GM19238 (cell line): ENCODE data around the gene NEURL4.

ENCODE experiments used
- DNase-seq: peaks from one replicate; pipeline ENCODE4 v3.0.0; 2011; ENCODE audit warnings: low spot score; ENCODE audit not compliant: insufficient read length

The NEURL4 gene

DNA sequence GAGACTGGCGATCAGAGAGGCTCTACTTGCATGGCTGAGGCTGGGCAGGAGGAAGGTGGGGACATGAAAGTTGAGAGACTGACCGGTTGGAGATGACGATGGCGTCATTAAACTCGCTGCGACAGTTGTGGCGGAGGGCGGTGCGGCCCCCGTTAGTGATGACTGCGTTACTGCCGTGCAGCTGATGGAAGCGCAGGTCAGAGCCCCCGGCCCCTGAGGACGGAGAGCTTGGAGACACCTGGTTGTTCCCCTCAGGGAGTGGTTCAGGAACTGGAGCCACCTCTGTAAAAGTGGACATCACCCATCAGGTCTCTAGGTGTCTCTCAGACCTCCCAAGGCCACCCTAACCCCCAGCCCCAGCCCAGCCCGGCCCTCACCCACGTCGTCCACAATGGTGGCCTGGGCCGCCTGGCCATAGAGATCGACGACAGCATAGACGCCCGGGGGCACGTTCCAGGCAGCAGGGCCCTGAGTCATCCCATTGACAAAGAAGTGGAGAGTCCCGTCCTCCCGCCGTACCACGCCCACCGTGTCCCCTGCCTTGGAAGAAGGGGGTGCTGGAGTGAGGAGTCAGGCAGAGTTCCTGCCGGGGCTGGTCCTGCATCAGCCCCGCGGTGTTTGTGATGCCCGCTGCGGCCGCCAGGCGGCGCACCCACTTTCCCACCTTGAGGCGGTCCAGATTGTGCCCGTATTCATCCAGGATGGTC is 5.3 kb downstream of the NEURL4 start:
- peak; percentile 67 for DNase-seq

DNA sequence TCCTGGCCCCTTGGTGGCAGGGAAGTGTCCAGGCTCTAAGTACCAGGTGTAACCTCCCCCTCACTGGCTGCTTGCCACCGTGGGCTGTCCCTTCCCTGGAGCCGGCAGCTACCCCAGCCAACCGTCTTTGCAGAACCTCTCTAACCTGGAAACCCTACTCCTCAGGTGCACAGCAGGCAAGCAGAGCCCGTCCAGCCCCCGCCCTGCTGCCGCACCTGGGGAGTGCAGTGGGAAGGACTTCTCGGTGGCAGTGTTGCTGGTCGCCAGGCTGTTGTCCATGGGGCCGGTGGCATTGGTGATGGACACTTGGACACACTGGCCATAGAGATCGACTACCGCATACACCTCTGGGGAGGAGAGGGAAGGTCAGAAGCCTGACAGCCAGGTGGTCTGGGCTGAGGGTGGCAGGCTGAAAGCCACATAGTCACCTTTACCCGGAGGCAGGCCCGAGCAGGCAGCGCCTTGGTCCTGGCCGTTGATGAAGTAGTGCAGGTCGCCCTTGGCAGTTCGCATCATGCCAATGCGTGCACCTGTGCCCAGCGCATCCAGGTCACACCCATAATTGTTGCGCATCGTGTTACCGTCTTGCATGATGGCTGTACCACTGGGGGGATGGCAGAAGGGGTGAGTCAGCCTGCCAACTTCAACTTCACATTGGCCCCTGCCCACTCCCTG is 6.5 kb downstream of the NEURL4 start:
- DNase-seq, result no peak

DNA sequence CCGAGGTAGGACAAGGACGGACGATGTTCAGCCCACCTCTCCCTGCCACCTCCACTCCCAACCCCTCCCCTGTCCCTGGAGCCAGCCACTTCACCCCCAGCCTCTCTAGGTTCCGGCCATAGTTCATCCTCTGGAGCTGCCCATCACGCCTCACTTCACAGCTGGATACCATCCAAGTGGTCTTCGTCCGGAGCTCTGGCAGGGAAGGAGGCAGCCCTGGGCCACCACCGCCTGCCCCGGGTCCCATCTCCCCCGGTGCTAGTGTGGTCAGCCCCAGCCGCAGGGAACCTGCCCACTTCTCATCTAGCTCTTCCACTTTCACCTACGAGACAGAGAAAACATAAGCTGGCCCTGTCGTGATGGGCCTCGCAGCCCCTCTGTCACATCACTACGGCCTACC is 7.7 kb downstream of the NEURL4 start:
- no peak for DNase-seq

DNA sequence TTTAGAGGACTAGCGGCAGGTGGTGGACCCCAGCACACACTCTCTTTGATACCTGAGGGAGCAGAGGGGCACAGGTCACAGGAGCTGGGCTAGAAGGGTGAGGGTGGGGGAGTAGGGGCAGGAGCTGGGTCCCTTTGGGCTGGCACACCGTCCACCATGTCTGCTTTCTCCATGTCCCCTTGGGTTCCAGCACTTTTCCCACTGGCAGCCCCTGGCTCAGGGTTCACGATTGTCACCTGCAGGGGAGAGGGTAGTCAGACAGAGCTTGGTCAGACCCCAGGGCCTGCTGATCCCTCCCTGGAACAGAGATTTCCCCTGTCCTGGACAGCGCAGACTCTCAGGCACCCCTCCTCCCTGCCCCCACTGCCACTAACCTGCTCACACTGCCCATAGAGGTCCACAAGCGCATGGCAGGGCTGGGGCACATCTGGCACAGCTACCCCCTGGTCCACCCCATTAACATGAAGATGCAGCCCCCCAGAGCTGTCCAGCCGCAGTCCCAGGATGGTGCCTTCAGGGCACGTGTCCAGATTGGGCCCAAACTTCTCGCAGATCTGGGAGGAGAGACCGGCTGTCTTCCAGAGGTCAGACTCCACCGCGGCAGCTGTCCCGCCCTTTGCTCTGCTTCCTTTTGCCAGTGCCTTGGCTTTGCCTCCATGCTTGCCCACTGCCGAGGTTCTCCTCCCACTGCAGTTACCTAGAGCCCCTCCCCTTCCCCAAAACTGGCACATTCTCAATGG is 10.8 kb downstream of the NEURL4 start:
- DNase-seq, result no peak

DNA sequence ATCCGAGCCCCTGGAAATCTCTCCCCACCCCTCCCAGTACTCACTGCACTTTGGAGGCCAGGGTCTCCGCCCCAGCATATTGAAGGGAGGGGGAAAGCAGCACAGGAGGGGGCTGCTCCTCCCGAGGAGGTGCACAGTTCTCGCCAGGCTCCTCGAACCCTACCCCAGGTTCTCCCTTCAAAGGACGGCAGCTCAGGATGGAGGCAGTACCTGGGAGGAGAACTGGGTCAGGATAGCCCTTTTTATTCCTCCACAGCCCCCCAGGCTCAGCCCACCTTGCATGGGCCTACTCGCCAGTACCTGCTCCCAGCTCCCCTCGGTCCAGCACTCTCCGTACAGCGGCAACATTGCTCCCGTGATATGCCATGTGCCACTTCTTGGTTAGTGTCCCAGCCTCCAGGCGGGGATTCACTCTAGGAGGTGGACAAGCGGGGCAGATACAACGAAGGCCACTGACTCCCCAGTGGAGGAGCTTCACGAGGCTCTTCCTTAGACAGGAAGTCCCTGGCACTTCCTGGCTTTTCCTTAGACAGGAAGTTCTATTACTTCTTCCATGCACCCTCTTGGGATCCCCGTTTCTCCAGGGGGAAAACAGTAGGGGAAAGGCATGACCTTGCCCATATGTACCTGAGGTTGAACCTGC is 11.9 kb downstream of the NEURL4 start:
- no peak for DNase-seq

DNA sequence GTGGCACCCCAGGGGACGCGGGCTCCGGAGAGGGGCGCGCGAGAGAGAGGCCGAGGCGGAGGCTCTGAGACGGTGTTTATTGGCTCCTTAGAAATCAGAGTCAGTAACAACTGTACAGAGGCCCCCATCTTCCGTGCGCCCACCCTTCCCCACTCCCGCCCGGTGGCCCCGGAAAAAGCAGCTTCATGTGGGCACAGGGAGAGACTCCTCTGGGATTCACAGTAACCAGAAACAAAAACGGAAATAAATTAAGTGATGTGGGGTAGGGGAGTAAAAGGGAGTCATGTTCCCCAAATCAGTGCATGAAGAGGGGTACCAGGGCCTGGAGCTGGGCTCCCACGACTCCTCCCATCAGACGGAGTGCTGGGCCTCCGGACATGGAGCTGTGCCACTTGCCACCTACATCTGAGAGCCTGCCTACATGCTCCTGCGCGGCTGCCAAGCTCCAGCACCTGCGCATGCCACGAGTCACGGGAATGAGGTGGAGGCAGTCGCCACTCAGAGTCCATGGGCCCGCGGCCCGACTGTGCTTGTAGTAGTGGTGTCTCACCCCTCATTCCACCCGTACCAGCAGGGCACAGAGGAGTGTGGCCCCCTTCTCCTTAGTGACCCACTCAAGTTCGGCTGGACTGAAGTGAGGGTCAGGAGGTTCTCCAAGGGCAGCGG is 13.4 kb downstream of the NEURL4 start:
- no peak for DNase-seq

DNA sequence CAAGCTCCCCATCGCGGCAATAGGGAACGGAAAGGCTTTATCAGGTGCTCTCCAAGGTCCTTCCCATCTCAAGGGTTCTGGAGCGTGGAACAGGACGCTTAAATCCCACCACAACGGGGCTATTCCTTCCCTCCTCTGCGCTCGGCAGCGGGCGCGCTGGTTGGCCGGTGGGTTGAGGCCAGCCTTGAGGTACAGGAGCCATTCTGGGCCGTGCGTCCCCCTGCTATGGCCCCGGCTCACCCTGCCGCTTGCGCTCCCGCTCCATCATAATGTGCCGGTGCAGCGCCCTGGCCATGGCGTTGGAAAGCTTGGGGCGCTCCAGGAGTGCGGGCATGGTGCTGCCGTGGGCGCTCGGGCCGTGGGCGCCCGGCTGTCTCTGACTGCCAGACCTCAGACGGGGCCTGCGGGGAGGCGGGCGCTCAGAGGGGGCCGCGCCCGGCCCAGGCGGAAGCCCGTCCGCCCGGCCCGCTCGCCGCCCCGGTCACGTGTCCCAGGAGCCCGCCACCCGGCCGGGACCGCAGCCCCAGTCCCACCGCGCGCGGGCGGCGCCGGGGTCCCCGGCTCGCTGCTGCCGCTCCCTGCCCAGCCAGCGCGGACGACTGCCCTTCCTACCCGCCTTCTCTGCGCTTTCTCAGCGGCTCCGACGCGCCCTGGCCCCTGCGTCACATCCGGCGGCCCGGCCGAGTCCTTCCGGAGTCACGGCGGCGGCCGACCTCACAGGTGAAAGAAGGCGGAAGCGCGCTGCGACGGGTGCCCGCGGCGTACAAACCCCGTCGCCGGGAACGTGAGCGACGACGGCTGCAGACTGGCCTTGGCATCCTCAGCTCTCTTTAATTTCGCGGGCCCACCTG is 14.2 kb downstream of the NEURL4 start, which contains the start of gene GPS2:
TSS of gene GPS2 (minus strand) at position 642 of the 851 bp plus-strand sequence. CDS start at position 334, 308 bp downstream.
- peak; percentile 99 for DNase-seq

DNA sequence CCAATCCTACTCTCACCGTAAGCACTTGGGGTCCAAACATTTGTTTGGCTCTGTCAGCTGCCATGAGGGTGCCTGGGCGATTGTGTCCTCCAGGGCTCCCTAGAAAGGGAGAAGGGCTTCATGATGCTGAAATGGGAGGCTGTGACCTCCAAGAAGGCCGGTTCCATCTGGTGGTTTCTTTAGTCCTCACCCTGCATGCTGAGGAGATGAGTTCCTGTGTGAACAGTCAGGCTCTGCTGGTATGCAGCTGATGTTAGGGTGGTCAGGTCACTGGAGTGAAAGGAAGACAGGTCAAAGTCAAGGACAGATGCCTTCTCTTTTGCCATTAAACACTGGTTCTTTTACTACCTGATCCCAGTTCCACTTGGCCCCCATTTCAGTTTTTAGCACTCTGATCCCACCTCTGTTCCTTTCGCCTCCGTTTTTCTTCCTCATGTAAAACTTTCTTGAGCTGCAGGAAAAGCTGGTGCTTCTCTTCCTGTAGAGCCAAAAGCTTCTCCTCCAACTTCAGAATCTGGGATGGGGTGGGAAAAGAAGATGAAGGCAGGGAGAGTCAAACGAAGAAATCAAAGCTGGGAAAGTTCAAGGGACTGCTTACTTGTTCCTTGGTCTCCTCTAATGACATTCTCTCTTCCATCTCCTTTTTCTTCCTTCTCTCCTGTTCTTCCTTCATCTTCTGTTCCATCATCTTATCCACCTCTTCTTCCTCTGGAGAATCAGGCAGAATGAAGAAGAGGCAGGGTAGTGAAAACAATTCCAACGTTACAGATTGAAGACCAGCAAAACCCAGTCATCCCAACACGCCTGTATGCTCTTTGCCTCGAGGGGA is 15.0 kb downstream of the NEURL4 start:
- no peak for DNase-seq

DNA sequence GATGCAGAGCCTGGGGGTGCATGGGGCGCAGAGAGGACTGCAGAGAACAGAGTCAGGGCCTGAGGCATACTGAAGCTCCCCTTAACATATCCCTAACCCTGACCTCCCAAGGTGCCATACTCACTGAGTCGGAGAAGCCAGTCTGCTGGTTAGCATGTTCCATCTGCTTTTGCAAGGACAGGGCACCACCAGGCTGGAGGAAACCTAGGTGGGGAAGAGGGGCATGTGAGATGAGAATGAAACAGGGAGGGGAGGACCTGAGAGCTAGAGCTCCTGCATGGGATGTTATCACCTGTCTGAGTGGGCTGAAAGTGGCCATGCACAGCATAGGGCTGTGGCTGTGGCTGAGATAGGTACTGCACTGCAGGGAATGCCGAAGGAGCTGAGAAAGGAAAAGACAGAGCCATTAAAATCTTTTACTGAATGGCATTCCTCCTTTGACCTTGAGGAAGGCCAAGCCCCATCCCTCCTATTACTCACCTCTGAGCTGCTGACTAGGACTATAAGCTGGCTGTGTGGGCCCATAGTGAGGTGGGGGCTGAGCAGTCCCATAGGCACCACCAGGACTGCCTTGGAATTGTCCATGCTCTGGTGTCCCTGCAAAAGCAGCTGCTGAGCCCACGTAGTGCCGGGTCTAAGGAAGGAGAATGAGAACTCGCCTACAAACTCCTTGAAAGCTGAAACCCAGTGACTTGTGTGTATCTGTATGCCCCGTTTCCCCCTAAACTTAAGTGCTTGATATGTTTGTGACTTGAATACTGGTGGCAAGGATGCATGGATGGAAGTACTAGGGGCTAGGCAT is 15.8 kb downstream of the NEURL4 start:
- DNase-seq, result no peak

DNA sequence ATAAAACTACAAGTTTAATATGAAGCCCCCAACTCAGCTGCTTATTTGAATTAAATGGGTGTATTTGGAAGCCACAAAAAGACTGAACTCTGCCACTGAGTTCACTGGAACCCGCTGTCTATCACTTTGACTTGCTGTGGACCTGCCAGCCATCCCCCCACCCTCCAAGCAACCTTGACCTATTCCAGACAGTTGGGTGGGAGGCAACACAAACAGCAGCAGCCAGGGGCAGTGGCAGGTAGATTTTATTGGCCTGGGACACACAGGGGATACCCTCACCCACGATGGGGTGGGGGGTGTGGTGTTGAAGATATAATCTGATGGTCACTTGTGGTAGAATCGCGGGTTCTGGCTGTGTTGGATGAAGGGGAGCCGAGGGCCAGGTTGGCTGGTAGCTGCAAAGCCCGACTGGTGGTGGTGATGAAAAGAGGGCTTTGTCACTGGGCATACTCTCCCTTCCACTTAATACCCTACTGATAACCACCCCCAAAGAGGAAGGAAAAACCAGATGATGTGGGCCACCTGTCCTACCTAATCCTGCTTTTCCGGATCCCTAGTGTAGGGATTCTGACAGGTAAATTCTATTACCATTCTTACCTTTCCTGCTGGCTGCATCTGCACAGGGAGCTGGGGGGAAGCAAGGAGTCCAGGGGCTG is 16.6 kb downstream of the NEURL4 start:
- no peak for DNase-seq

DNA sequence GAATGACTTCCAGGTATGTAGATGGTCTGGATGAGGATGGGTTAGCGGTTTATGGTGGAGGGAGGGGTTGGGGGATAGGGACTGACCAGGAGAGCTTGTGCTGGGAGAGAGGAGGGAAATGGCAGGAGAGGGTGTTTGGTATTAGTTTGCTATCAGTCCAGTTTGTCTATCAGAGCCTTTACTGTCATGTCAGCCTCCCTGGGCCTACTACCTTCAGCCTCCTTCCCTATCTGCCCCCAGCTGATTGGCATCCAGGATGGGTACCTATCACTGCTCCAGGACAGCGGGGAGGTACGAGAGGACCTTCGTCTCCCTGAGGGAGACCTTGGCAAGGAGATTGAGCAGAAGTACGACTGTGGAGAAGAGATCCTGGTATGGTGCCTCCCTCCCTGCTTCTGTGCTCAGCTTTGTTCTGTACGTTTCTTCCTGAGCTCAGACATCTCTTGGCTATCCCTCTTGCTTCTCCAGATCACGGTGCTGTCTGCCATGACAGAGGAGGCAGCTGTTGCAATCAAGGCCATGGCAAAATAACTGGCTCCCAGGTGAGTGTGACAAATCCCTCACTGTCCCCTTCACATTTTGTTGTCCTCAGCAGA is 17.9 kb downstream of the NEURL4 start:
- DNase-seq, result no peak

DNA sequence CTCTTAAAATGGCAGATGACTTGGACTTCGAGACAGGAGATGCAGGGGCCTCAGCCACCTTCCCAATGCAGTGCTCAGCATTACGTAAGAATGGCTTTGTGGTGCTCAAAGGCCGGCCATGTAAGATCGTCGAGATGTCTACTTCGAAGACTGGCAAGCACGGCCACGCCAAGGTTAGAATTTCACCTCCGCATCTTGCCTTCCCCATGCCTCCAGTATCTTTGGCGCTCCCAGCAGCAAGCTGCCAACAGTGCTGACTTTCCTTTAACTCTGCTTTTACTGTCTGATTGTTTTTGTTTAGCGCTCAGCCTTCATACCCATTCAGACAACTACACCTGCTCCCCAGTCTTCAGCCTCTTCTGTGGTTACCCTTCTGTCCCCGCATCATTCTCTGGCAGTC is 19.5 kb downstream of the NEURL4 start:
- no peak for DNase-seq

DNA sequence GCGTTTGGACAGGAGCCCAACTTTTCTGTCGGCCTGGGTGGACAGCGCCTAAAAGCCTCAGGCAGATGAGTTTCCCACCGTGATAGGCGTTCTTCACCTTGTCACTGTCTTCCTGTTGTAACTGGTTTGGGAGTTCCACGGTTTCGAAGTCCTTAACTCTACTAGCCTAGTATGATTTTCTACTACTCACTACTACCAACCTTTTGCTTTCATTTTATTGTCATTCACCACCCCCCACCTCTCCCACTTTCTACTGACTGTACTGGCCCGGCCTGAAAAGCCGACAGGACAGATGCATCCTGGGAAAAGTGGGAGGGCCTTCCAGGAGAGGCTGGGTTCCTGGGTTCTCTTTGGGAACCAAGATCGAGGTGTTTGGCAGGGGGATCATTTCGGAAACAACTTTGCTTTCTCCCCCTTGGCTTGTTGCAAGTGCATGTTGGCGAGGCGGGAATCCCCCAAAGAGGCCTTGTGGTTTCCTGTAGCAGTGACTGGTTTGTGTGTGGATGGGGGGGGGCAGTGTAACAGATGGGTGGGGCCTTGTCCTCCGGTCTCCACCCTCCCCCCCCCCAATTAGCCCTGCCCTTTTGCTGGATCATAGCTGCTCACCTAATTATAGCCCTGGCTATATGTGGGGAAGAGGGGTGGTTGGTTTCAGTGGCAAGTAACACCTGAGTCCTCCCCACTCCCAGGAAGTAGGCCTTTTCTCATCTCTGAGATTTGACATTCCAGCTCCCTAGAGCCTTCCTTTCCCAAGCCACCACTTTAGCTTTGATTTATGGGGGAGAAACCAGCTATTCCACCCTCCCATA is 20.3 kb downstream of the NEURL4 start:
- peak; percentile 76 for DNase-seq

DNA sequence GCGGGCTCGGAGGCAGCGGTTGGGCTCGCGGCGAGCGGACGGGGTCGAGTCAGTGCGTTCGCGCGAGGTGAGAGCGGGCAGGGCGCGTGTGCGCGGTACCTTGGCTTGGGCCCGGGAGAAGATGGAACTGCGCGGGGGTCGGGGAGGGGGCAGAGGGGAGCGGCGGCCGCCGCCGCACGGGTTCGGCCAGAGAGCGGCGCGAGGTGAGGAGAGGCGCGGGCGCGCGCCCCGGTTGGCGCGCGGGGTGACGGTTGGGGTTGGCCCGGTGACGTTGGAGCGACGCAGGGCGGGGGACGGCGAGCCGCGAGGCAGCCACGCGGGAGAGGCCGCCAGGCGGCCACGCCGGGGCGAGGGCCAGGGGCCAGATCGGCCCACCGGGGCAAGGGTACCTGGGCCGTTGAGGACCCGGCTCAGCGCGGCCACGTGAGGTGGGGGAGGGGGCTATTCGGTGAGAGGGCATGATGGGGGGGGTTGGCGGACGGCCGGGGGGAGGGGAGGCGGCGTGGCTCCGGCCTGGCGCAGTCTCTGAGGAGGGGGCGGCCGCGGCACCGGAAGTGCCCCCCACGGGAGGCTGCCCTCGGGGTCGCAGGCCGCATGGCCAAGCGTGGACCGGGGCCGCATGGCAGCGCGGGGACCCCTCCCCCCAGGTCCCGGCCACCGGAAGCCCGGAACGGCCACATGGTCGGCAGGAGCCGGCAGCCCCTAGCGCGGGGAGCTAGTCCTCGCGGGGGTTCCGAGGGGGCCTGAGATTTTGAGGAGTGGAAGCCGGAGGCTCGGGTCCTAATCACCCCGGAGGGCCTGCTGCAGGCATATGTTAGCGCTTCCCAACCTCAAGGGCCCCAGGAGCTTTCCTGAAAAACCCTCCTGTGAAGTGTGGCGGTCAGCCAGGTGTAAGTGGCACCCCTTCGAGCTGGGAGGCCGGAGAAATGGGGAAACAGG is 21.2 kb downstream of the NEURL4 start:
- DNase-seq, result no peak

DNA sequence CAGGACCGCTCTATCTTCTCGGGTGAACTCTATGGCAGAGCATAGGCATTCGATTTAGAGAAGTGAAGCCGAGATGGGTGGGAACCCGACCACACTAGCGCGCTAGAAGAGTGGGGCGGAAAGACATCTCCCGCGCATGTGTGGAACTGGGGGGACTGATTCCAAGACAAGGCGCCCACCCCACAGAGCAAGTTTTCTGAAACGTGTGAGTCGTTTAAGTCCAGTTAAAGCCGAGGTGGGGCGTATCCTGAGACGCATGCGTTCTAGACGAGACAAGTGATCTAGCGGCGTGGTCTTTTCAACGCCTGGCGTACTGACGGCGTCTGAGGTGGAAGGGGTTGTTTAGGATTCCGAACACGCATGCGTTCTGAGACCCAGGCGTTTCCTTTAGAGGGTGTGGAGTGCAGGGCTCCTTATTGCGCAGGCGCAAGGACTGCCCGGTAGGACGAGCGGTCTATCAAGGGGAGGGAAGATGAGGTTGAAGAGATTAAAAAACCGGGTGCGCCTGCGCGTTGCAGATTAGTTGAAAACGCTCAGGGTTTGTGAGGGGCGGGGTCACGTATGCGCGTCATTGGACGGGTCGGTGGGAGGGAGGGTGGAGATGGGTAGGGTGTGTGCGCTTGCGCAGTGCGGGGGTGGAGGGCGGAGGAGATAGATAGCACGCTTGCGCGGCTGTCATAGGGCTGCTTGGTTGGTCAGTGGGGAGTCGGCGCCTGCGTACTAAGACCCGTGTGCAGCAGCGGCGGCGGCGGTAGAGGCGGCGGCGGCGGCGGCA is 22.0 kb downstream of the NEURL4 start, which contains the start of gene EIF5A:
TSS of gene EIF5A (plus strand) at position 718 of the 775 bp plus-strand sequence. CDS start 2,008 bp downstream, outside the sequence.
- peak; percentile 97 for DNase-seq
